Fibroblast of pulmonary artery (primary cell): ENCODE measurements around the gene PARD3.

Experiments
- DNase-seq: peaks from one replicate; pipeline ENCODE4 v3.0.0-alpha.2; 2010; ENCODE audit warnings: low read depth
- H3K4me3 ChIP-seq: replicated peaks from 2 replicates; pipeline ENCODE4 v1.5.1; 2011; ENCODE audit warnings: low read depth, mild to moderate bottlenecking, control low read depth, low read length, moderate library complexity
- CTCF ChIP-seq: IDR thresholded peaks from 2 replicates; pipeline ENCODE4 v1.5.1; 2011; ENCODE audit warnings: mild to moderate bottlenecking, control low read depth, low read length, inconsistent platforms; ENCODE audit errors: missing control alignments

PARD3 gene

GRCh38 chr10:34294137-34294536 lies 521.0 kb downstream of the PARD3 start:
- DNase-seq: no peak
- no peak overlapping the region for H3K4me3 ChIP-seq
- TF ChIP-seq CTCF: no peak

GRCh38 chr10:34292675-34293074 lies 522.4 kb downstream of the PARD3 start:
- DNase-seq: no peak
- TF ChIP-seq CTCF: no peak
- H3K4me3 ChIP-seq: no peak overlapping the region

- TF ChIP-seq CTCF: no peak
- DNase-seq: peak; percentile 61
- no peak overlapping the region for H3K4me3 ChIP-seq
These were observed 522.9 kb downstream of the PARD3 start for GRCh38 chr10:34292194-34292565.

- no peak overlapping the region for H3K4me3 ChIP-seq
- TF ChIP-seq CTCF: no peak
- DNase-seq: no peak
These were observed 523.5 kb downstream of the PARD3 start for GRCh38 chr10:34291466-34292193.

GRCh38 chr10:34290412-34291081 lies 524.5 kb downstream of the PARD3 start:
- TF ChIP-seq CTCF: no peak
- peak; percentile 89 for DNase-seq
- no peak overlapping the region for H3K4me3 ChIP-seq

- no peak overlapping the region for H3K4me3 ChIP-seq
- DNase-seq: peak; percentile 42
- TF ChIP-seq CTCF: no peak
These were observed 526.5 kb downstream of the PARD3 start for GRCh38 chr10:34288634-34289033.
